Heart right ventricle (tissue), 16 donors: ENCODE measurements around the gene FBXL4. TPM values are rescaled to one million over a fixed set of nuclear protein-coding genes. Genes with fewer than 3 reads are reported as not detected.

Source experiments
- ATAC-seq, 8 donors: fragments of 200-7000 bp; cut with Tn5 transposase; one replicate each; pipeline ENCODE4 v1.9.1; 2020; ENCODE audit warnings: mild to moderate bottlenecking in 8 of 8, moderate library complexity in 8 of 8, moderate number of reproducible peaks in 1 of 8
- DNase-seq, 2 donors: peaks; one replicate each; pipeline ENCODE4 v3.0.0-alpha.2; 2020
- H3K27ac ChIP-seq, 10 donors: fragments of 200-600 bp; sonication (generic) in 2 of 10; one replicate each; pipeline versions ENCODE4 v1.5.0 to v1.8.0; 2020 to 2022; ENCODE audit warnings: mild to moderate bottlenecking in 3 of 10
- H3K27me3 ChIP-seq, 7 donors: fragments of 200-600 bp; one replicate each; pipeline ENCODE4 v1.8.0; 2021 to 2022; ENCODE audit warnings: mild to moderate bottlenecking in 2 of 7
- H3K36me3 ChIP-seq, 9 donors: fragments of 200-600 bp; sonication (generic) in 1 of 9; one replicate each; pipeline versions ENCODE4 v1.5.0 to v1.8.0; 2020 to 2022; ENCODE audit warnings: mild to moderate bottlenecking in 2 of 9
- H3K4me1 ChIP-seq, 9 donors: fragments of 200-600 bp; sonication (generic) in 1 of 9; one replicate each; pipeline versions ENCODE4 v1.5.0 to v1.8.0; 2020 to 2022; ENCODE audit warnings: mild to moderate bottlenecking in 4 of 9
- H3K4me3 ChIP-seq, 10 donors: fragments of 200-600 bp; sonication (generic) in 2 of 10; one replicate each; pipeline versions ENCODE4 v1.5.0 to v1.8.0; 2020 to 2022; ENCODE audit warnings: mild to moderate bottlenecking in 7 of 10, moderate library complexity in 2 of 10
- H3K9me3 ChIP-seq, 11 donors: fragments of 200-600 bp in 10 of 11; sonication (generic) in 2 of 11; one replicate each; pipeline versions ENCODE4 v1.5.0 to v1.8.0; 2013 to 2022; ENCODE audit warnings: mild to moderate bottlenecking in 2 of 11, control low read depth in 1 of 11, moderate library complexity in 1 of 11
- WGBS, 2 donors: extraction: QIAGEN DNeasy Blood & Tissue Kit; methylation state at CpG; one replicate each; pipeline ENCODE4 v1.1.7; 2013; ENCODE audit warnings: inconsistent platforms in 1 of 2; 5-methylcytosine and 5-hydroxymethylcytosine counted together
- intact Hi-C, 10 donors: fragments of 100-400 bp; cut with DNase I; formaldehyde crosslinking; loops; one replicate each; pipeline versions ENCODE4 v1.11.1 to v1.14.2; 2022
- polyA plus RNA-seq, 2 donors: library from polyadenylated mRNA; stranded (reverse); fragments of 200-250 nt; gene quantifications; one replicate each; pipeline ENCODE4 v1.2.3, GENCODE V29; 2013
- total RNA-seq, 10 donors: library from RNA; stranded (reverse); fragmentation: NEBNext Ultra II Directional in 3 of 10; extraction: Animal tissue kit (Norgen Biotek cat#: 25700) in 3 of 10; gene quantifications; one replicate each; pipeline versions ENCODE4 v1.2.1 to v1.2.4, GENCODE V29; 2021 to 2023
- TF ChIP-seq, protein P1 (sequence below), 9 donors: fragments of 200-600 bp; sonication (generic) in 2 of 9; IDR thresholded peaks; one replicate each; pipeline versions ENCODE4 v1.5.0 to v1.8.0; 2021 to 2022; ENCODE audit warnings: antibody characterized with exemption in 9 of 9, mild to moderate bottlenecking in 5 of 9, moderate library complexity in 1 of 9
- donor health status: Arrhythmogenic right ventricular cardiomyopathy.
- donor health status: ischemic (EF 13 %, LVEDD 7.1; RV severe dilation, severe dysfunction).
- donor health status: healthy with polysubstance abuse.
- donor health status: DM: no; HTN: yes; CAD: no.
- donor health status: DM: no; HTN: no; CAD: no.
- donor health status: ischemic (EF 25% LVEDD 6.9; RV normal size, moderate dysfunction).
- donor health status: ischemic (EF 25% LVEDD 5.7; RV mildly dilated, moderate dysfunction).
- donor health status: healthy.
- donor health status: DM: yes; HTN: yes; CAD: no.
- donor health status: Ischemic cardiomyopathy.
- donor health status: ischemic (EF 35%, LVEDD 5.7; RV mildly dilated, moderate dysfunction).
- donor health status: nonischemic (EF 11% LVEDD 7.7; RV severe dilation, severe dysfunction).
- donor health status: DM: yes; HTN: yes; CAD: no.
- donor health status: PGD.
- donor health status: ischemic (EF 29% LVEDD 5.4; RV normal size, mild dysfunction).
- donor health status: nonischemic (EF 23%, LVEDD 6.1; RV moderate dilation, normal function).

The FBXL4 gene
- total and polyA plus RNA-seq, 12 donors, result 2.6 to 20.8 (median 17.0) TPM

DNA sequence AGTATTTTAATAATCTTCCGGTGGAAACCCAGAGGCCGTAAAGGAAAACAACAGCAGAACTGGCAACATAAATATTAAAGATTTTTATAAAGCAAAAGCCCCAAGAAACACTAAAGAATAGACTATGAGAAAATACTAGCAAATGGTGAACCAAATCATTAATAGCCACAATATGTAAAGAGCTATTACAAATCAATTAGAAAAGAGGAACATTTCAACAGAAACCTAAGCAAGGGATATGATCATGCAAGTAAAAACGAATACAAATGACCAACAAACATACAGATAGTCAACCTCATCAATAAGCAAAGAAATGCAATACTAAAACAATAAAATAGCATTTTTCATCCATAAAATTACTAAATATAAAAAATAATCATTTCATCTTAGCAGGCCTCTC is 3.6 kb downstream of the FBXL4 start:
- DNase-seq (no peak), ATAC-seq (no peak)
- 62 to 97% methylated on average over 3 of the region's 3 CpGs for WGBS, 2 donors
- H3K27me3 ChIP-seq, result no peaks in the 10 kb centered on the region
- intact Hi-C loops, result no loop called here
- H3K27ac ChIP-seq, result no peak overlapping the region
- no peak overlapping the region for H3K4me3 ChIP-seq
- TF ChIP-seq, protein P1, sequence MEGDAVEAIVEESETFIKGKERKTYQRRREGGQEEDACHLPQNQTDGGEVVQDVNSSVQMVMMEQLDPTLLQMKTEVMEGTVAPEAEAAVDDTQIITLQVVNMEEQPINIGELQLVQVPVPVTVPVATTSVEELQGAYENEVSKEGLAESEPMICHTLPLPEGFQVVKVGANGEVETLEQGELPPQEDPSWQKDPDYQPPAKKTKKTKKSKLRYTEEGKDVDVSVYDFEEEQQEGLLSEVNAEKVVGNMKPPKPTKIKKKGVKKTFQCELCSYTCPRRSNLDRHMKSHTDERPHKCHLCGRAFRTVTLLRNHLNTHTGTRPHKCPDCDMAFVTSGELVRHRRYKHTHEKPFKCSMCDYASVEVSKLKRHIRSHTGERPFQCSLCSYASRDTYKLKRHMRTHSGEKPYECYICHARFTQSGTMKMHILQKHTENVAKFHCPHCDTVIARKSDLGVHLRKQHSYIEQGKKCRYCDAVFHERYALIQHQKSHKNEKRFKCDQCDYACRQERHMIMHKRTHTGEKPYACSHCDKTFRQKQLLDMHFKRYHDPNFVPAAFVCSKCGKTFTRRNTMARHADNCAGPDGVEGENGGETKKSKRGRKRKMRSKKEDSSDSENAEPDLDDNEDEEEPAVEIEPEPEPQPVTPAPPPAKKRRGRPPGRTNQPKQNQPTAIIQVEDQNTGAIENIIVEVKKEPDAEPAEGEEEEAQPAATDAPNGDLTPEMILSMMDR (IDR thresholded peaks at IDR 0.05), result no peak
- peaks cover 0 to 35% (median 9%) of the 10 kb centered on the region in 11 donors for H3K9me3 ChIP-seq
- peaks cover 0 to 30% (median 19%) of the 10 kb centered on the region in 9 donors for H3K4me1 ChIP-seq
- H3K36me3 ChIP-seq, result peaks cover 0 to 3% (median 0%) of the 10 kb centered on the region in 9 donors

DNA sequence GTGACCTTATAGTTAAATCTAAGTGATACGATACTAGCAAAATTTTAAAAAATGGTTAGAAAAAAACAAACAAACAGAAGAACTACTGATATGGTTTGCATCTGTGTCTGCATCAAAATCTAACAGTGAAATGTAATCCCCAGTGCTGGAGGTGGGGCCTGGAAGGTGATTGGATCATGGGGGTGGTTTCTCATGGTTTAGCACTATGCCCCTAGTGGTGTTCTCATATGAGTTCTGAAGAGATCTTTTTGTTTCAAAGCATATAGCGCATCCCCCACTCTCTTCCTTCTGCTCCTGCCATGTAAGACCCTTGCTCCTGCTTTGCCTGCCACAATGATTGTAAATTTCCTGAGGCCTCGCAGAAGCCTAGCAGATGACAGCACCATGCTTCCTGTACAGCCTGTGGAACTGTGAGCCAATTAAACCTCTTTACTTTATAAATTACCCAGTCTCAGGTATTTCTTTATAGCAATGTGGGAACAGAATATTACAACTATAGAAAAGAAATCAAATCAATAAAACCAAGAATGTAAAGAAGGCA is 5.4 kb downstream of the FBXL4 start:
- H3K27ac ChIP-seq, result no peak overlapping the region
- H3K36me3 ChIP-seq, result peaks cover 0 to 3% (median 0%) of the 10 kb centered on the region in 9 donors
- WGBS, 2 donors, result 93 to 95% methylated on average over 3 of the region's 3 CpGs
- TF ChIP-seq, protein P1 (IDR thresholded peaks at IDR 0.05), result no peak
- ATAC-seq (no peak), DNase-seq (no peak)
- H3K4me3 ChIP-seq, result no peak overlapping the region
- peaks cover 0 to 28% (median 19%) of the 10 kb centered on the region in 9 donors for H3K4me1 ChIP-seq
- no peaks in the 10 kb centered on the region for H3K27me3 ChIP-seq
- peaks cover 0 to 42% (median 15%) of the 10 kb centered on the region in 11 donors for H3K9me3 ChIP-seq
- intact Hi-C loops, result no loop called here

DNA sequence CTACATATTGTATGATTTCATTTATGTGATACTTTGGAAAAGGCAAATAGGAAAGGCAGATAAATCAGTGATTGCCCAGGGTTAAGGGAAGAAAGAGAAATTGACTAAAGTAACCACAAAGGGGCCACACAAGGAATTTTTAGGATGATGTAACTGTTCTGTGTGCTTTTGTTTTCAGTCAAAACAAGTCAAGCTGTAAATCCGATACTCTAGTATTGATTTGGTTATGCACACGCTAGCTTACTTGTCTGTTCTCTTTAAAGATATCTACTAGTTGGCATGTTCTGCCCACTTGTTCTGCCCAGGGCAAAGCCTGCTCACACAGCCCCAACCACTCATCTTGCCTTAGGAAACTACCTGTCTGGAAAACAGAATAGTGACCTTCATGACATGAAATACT is 6.4 kb downstream of the FBXL4 start:
- Histone ChIP-seq H3K36me3 (peaks cover 0 to 3% (median 0%) of the 10 kb centered on the region in 9 donors), H3K27me3 (no peaks in the 10 kb centered on the region), H3K9me3 (peaks cover 0 to 42% (median 15%) of the 10 kb centered on the region in 11 donors), H3K27ac (no peak overlapping the region), H3K4me3 (no peak overlapping the region), H3K4me1 (peaks cover 0 to 18% (median 12%) of the 10 kb centered on the region in 9 donors)
- 74 to 76% methylated on average over 2 of the region's 2 CpGs for WGBS, 2 donors
- ATAC-seq (peak in 1 of 8 donors; percentile 41), DNase-seq (no peak)
- TF ChIP-seq, protein P1 (IDR thresholded peaks at IDR 0.05), result no peak
- intact Hi-C loops, result no loop called here

DNA sequence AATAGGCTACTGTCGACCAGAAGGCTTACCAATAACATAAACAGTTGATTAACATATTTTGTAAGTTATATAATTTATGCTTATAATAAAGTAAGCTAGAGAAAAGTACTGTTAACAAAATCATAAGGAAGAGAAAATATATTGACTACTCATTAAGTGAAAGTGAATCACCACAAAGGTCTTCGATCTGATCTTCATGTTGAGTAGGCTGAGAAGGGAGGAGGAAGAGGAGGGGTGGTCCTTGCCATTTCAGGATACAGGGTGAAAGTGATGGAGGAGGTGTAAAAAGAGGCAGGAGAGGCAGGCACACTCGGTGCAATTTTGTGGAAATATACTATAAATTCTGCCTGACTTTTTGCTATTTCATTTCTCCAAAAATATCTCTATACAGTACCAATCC is 10.4 kb downstream of the FBXL4 start:
- H3K27ac ChIP-seq, result no peak overlapping the region
- ATAC-seq (no peak), DNase-seq (no peak)
- intact Hi-C loops, result no loop called here
- H3K27me3 ChIP-seq, result no peaks in the 10 kb centered on the region
- H3K4me3 ChIP-seq, result no peak overlapping the region
- TF ChIP-seq, protein P1 (IDR thresholded peaks at IDR 0.05), result no peak
- H3K4me1 ChIP-seq, result peaks cover 0 to 10% (median 0%) of the 10 kb centered on the region in 9 donors
- H3K9me3 ChIP-seq, result peaks cover 0 to 30% (median 15%) of the 10 kb centered on the region in 11 donors
- peaks cover 0 to 3% (median 0%) of the 10 kb centered on the region in 9 donors for H3K36me3 ChIP-seq
- 92 to 95% methylated on average over 3 of the region's 3 CpGs for WGBS, 2 donors
